GM21367 (cell line): ENCODE data around the gene ID3.

Source experiments
- ATAC-seq: cut with Tn5 transposase; IDR thresholded peaks from one replicate; pipeline ENCODE4 v1.9.1; 2021; ENCODE audit not compliant: unreplicated experiment

The ID3 gene

GRCh38 chr1:23528250-23528978, 30.9 kb downstream of the ID3 start:
- ATAC-seq = peak; percentile 34

- ATAC-seq = no peak
These were observed 31.4 kb downstream of the ID3 start for GRCh38 chr1:23527900-23528249.

DNA sequence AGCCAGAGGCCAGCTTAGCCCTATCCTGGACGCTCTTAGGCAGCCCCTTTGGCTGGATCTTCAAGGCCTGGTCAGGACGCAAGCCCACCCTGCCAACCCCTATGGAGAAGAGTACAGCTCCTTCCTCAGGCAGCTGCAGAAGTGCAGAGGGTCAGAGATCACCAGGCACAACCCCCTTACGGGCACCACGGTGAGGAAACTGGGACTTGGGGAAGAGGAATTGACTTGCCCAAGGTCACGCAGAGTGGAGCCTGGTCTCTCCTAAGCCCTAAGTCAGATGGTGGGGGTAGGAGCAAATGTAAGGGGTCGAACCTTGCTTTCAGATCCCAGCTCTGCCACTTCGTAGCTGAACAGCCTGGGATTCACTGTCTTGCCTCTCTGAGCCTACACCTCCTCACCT, 31.9 kb downstream of the ID3 start:
- ATAC-seq = no peak

GRCh38 chr1:23526329-23527041, 32.8 kb downstream of the ID3 start:
- ATAC-seq = no peak

DNA sequence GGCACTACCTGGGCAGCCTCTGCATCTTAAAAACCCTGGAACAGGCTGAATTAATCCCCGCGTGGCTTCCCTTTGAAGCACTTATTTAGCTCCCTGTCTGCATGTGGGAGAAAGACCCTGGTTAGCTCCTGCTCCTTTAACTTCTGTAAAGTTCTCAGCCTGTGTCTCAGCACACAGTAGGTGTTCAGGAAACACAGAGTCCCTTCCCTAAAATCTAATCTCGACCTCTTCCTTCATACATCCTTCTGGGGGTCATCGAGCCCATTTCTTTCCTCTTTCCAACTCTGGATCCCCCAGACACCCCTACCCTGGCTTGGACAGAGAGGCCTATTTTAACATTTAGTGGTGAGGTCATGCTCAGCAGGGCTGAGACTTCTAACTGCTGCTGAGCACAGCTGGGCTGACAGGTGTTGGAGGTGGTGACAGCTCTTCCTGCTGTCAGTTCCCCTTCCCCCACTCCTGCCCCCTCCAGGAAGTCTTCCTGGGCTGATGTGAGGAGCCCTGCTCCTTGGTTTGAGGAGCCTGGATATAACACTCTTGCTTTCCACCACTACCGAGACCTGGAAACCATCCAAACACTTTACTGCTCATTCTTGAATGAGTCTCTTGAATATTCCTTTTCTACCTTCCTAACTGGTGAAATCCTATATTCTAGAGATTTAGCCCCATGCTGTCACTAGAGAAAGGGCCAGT, 33.6 kb downstream of the ID3 start:
- no peak for ATAC-seq

- no peak for ATAC-seq
These were observed 34.4 kb downstream of the ID3 start for GRCh38 chr1:23524716-23525401.

DNA sequence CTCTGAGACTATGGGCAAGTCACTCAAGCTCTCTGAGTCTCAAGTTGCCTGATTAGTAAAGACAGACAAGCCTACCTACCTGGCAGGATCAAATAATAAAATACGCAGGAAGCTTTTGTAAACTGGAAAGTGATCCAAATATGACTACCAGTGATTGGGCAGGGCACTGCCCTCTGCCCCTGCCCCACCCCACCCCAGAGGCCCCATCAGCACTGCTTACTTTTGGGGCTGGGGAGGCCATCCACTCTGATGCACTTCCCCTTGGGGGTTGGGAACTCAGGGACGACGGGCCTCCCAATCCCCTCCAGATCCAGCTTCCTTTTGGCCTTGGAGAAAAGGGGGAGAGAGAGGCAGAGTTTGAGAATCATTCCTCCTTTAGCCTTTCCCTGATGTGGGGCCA, 35.1 kb downstream of the ID3 start:
- ATAC-seq = no peak

- ATAC-seq = no peak
These were observed 36.9 kb downstream of the ID3 start for GRCh38 chr1:23522244-23522982.

DNA sequence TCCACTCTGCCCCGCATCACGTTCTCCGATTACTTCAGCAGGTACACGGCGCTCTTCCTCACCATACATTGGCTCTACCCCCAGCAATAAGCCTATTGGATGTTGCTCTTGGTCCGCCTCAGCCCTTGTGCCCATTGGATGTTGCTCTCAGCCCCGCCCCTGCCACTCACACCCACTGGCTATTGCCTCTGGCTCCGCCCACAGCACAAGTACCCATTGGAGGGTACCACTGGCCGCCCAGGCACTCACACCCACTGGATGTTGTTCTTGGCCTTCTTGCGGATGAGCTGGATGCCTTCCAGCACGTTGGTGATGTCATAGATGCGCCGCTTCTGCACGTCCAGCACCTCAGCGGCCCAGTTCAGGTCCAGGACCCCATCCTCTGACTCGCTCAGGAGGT, 37.7 kb downstream of the ID3 start:
- ATAC-seq = no peak

DNA sequence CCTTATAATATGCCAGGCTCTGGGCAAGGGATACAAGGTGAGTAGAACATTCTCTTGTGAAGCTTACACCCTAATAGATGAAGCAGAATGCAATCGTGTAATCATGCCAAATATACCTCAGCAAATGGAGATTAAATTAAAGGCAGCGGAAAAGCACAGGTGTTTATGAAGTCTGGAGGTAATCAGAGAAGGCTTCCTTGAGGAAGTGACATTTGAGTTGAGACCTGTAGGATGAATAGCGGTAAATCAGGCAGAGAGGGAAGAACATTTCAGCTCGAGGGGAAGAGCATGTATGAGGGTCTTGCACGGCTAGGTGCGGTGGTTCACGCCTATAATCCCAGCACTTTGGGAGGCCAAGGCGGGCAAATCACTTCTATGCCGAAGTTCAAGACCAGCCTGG, 41.7 kb downstream of the ID3 start:
- no peak for ATAC-seq

- ATAC-seq = no peak
These were observed 43.4 kb downstream of the ID3 start for GRCh38 chr1:23515905-23516304.

DNA sequence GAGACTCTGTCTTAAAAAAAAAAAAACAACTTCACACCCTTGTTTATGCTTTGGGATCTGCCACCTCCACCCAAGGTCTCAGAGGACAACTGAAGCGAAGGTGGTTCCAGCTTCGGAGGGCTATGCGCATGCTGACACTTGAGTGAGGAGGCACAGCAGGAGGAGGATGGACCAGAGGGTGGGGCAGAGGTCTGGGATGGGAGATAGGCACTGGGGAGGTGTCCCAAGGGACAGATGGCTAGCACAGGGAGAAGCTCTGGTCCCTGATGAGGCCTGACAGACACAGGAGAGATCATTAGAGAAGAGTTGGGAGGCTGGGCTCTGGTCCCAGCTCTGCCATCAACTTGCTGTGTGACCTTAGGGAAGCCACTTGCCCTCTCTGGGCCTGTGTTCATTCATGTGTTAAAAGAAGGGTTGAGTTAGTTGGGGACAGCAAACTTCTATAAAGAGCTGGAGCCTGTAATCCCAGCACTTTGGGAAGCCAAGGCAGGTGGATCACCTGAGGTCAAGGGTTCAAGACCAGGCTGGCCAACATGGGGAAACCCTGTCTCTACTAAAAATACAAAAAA, 45.1 kb downstream of the ID3 start:
- no peak for ATAC-seq

GRCh38 chr1:23509896-23510295, 49.4 kb downstream of the ID3 start:
- ATAC-seq = no peak
